GM21390 (cell line): ENCODE data around the gene ZNF614.
"Not testable (repeated sequence)": the region's sequence is repeated elsewhere in the genome, so short reads cannot be mapped to it uniquely, and the experiment has no call there.

Experiments
- ATAC-seq: cut with Tn5 transposase; IDR thresholded peaks from one replicate; pipeline ENCODE4 v1.9.1; 2021; ENCODE audit not compliant: unreplicated experiment

Gene ZNF614

DNA sequence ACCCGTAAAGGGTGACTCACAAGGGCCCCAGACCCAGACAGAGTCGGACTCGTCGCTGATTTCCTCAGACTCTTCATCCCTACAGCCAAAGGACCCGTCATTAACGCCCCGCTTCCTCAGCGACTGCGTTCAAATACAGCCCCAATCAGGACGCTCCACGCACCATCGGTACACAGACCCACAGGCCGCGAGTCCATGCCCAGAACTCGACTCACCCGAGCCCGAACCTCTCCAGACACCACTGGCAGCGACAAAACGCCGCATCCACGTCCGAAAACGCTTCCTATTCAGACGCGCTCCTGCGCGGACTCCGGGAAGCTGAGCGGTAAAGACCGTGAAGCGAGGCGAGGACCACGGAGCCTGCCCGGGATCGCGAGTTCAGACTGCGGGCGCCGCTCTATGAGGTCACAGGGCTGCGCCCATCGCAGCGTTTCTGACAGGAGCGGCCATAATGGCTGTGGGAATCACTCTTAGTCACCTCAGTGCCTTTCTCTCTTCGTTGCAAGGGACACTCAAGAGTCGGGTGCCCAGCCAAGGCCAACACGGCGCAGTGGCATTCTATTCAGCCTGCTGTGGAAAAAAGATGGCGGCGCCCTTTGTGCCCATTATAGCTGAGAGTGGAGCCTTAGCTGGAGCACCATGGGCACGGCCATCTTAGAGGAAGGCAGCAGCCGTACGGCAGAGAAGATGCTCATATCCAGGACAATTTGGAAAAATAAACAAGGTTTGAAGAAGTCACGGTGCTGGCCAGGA is at the start of gene ZNF614:
Gene ZNF614, minus strand, starts transcription at position 353 of the 753 bp plus-strand sequence. CDS start 2,634 bp downstream, outside the sequence.
- ATAC-seq, result peak; percentile 88

DNA sequence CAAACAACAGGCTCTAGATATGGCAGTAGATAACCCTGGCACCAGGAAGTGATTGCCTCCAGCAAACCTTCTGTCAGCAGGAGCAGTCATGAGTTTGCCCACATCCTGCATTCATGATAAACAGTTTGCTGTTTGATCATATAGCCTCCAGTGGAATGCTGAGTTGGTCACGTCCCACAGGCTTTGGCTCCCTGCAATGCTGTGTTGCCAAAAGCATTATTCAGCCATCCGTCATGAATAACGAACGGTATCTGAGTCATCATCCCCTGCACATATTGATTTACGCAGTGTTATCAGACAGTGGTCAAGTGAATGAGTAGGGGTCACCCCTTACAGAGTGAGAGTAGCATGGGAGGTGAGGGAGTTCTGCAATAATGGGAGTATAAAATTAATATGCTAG is 42.3 kb upstream of the ZNF614 start:
- ATAC-seq, result no peak

DNA sequence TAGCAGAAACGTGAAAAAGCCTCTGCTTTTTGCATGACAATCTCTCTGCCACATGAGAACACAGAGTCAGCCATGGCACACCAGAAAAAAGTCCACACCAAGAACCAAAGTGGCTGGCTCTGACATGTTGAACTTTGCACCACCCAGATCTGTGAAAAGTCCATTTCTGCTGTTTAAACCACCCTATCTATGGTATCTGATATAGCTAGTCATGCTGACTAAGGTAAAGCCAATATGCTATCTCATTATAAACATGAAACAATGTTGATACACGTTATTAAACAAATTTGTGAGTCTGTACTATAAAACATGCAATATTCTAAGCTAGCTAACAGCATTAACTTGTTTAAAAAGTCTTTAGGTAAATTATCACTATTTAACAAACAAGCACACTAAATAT is 41.5 kb upstream of the ZNF614 start:
- ATAC-seq, result no peak

DNA sequence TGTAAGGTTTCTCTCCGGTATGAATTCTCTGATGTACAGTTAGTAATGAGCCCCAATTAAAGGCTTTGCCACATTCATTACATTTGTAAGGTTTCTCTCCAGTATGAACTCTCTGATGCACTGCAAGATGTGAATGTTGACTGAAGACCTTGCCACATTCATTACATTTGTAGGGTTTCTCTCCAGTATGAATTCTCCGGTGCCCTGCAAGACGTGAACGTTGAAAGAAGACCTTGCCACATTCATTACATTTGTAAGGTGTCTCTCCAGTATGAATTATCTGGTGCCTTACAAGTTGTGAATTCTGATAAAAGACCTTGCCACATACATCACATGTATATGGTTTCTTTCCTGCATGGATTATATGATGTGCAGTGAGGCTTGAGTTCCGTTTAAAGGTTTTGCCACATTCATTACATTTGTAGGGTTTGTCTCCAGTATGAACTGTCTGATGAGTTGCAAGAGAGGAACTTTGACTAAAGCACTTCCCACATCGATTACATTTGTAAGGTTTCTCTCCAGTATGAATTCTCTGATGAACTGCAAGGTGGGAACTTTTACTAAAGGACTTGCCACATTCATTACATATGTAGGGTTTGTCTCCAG is 38.2 kb upstream of the ZNF614 start:
- no peak for ATAC-seq

DNA sequence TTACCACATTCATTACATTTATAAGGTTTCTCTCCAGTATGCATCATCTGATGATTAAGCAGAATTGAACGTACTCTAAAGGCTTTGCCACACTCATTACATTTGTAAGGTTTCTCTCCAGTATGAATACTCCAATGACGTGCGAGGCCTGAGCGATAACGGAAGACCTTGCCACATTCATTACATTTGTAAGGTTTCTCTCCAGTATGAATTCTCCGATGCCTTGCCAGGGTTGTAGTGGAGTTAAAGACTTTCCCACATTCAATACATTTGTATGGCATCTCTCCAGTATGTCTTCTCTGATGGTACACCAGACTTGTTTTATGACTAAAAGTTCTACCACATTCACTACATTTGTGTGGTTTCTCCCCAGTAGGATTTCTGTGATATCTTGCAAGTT is 37.2 kb upstream of the ZNF614 start:
- no peak for ATAC-seq

DNA sequence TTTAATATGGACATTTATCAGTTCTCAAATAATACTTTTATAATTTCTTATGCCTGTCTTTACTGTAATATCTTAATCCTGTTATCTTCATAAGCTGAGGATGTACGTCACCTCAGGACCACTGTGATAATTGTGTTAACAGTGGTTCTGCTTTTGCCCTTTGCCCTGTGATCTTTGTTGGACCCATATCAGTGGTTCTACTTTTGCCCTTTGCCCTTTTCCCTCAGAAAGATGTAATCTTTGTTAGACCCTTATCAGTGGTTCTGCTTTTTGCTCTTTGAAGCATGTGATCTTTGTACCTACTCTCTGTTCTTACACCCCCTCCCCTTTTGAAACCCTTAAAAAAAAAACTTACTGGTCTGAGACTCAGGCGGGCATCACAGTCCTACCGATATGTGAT is 28.3 kb upstream of the ZNF614 start:
- not testable (repeated sequence) for ATAC-seq

DNA sequence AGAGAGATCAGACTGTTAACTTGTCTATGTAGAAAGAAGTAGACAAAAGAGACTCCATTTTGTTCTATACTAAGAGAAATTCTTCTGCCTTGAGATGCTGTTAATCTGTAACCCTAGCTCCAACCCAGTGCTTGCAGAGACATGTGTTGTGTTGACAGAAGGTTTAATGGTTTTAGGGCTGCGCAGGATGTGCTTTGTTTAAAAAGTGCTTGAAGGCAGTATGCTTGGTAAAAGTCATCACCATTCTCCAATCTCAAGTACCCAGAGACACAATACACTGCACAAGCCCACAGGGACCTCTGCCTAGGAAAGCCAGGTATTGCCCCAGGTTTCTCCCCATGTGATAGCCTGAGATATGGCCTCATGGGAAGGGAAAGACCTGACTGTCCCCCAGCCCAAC is 23.6 kb upstream of the ZNF614 start:
- ATAC-seq, result not testable (repeated sequence)

DNA sequence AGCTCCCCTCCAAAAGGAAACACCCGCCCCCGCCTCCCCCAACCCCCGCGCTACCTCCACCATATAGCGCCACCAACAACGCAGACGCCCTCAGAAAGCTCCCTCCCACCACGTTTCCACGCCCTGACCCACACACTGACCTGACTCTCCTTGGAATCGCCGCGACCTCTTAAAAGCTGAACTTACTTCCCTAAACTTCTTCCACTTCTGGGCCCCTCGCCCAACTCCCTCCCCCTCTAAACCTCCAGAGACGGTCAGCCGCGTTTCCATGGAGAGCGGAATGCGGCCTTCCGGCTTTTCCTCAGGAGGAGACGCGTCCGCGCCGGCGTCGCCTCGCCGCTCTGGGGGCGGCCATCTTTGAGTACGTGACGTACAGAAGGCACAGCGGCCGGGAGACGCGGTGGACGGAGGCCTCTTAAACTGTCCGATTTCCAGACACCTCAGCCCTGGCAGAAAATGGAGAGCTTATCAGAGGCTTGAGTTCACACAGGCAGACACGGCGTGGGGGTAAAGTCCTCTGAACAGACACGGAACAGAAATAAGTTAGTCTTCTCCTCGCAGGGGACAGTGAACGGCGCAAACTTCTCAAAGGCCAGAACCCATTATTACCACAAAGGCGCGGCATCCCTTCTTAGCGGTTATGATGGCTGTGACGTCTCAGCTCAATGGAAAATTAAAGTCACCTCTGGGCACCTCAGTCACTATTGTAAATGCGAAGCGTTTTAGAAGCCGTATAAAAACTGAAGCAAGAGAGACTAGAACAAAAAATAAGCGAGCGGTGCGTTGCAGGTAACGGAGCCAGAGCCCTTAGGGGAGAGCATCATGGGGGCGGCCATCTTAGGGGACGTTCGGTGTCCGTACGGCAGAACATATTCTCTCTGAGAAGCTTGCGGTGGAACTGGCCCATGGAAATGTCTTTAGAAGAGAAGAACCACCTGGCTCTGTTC is 20.6 kb upstream of the ZNF614 start, which contains the start of gene ZNF432:
Gene ZNF432, minus strand, starts transcription at position 284 of the 947 bp plus-strand sequence. CDS start 1,970 bp downstream, outside the sequence.
- ATAC-seq, result peak; percentile 87

DNA sequence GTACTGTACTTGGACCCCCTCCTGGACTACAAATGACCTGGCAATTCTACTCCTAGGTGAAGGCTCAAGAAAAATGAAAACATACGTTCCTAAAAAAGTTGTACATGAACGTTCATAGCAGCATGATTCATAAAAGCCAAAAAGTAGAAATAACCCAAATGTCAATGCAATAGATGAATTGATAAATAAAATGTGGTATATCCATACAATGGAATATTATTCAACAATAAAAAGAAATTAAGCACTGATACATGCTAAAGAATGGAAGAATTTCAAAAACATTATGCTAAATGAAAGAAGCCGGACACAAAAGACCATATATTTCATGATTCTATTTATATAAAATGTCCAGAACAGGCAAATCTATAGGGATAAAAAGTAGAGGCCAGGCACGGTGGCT is 11.0 kb upstream of the ZNF614 start:
- ATAC-seq, result no peak

DNA sequence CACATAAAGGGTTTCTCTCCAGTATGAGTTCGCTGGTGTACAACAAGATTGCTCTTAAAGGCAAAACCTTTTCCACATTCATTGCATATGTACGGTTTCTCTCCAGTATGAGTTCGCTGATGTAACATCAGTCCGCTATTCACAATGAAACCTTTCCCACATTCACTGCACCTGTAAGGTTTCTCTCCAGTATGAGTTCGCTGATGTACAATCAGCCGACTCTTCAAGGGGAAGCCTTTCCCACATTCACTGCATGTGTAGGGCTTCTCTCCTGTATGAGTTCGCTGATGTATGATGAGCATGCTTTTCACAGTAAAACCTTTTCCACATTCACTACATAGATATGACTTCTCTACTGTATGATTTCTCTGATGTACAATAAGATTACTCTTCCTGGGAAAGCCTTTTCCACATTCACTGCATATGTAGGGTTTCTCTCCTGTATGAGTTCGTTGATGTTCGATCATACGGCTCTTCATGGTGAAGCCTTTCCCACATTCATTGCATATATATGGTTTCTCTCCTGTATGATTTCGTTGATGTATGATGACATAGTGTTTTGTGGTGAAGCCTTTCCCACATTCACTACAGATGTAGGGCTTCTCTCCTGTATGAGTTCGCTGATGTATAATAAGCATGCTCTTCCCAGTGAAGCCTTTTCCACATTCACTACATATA is 6.0 kb upstream of the ZNF614 start:
- ATAC-seq, result no peak

DNA sequence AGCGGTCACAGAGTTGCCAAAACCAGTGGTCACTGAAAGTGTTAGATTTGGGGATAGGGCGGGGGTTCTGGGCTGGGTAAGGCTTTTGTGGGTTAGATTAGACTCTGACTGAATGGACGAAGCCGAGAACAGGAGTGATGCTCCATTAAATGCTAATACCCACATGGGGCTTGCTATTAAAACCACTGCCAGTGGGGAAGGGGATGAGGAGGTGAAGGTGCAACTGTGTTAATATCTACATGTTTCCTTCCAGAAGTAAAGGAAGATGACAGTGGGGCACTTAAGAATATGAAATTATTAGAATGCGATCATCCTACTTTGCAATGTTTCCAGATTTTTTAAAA is 573 bp upstream of the ZNF614 start:
- ATAC-seq, result peak; percentile 21

DNA sequence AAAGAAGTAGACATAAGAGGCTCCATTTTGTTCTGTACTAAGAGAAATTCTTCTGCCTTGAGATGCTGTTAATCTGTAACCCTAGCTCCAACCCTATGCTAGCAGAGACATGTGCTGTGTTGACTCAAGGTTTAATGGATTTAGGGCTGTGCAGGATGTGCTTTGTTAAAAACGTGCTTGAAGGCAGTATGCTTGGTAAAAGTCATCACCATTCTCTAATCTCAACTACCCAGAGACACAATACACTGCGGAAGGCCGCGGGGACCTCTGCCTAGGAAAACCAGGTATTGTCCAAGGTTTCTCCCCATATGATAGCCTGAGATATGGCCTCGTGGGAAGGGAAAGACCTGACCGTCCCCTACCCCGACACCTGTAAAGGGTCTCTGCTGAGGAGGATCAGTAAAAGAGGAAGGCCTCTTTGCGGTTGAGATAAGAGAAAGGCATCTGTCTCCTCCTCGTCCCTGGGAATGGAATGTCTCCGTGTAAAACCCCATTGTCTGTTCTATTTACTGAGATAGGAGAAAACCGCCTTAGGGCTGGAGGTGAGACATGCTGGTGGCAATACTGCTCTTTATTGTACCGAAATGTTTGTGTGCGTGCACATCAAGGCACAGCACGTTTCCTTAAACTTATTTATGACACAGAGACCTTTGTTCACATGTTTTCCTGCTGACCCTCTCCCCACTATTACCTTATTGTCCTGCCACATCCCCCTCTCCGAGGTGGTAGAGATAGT is 1.8 kb downstream of the ZNF614 start:
- ATAC-seq, result not testable (repeated sequence)

DNA sequence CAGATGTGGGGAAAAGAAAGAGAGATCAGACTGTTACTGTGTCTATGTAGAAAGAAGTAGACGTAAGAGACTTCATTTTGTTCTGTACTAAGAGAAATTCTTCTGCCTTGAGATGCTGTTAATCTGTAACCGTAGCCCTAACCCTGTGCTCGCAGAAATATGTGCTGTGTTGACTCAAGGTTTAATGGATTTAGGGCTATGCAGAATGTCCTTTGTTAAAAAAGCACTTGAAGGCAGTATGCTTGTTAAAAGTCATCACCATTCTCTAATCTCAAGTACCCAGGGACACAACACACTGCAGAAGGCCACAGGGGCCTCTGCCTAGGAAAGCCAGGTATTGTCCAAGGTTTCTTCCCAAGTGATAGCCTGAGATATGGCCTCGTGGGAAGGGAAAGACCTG is 3.7 kb downstream of the ZNF614 start:
- ATAC-seq, result not testable (repeated sequence)

DNA sequence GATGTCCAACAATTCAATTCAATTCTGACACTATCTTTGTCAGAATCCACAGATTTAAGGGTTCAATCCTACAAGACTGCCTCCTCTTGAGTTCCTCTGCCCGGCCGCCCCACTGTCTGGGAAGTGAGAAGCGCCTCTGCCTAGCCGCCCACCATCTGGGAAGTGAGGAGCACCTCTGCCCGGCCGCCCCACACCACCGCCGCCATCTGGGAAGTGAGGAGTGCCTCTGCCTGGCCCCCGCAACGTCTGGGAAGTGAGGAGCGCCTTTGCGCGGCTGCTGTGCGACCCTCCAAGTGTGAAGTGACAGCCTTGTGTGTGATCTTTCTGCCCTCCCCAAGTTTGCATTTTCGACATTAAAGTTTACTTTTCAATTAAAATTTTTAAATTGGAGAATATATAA is 6.0 kb downstream of the ZNF614 start:
- ATAC-seq, result no peak

DNA sequence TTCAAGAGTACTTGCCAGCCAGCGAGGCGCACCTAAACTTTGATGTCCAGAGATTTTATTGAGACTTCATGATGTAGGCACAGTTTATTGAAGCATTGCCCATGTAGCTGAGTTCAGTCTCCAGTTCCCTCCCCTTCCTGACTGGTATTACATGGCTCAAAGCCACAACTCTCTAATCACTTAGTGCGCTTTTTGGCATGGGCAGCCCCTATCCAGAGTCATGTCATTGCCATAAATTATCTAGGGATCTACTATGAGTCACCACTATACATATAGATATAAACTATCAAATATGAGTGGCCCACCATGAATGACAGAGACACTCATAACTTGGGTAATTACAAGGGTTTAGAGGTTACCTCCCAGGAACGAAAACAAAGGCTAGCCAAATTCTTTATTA is 7.7 kb downstream of the ZNF614 start:
- ATAC-seq, result no peak

DNA sequence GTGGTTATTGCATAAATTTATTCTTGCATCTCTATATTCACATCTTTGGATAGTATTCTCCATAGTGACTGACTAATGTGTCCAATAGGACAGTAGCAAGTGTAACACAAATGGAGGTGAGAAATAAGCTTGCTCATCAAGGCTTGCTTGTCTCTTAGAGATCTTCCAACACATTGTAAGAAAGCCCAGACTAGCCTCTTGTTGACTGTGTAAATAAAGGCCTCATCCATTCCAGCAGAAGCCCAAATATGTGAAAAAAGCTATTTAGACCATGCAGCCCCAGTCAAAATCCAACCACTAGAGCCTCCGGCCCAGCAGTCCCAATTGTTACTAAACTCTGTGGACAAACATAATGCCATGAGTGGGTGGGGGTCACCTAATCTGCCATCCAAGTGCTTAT is 17.5 kb downstream of the ZNF614 start:
- no peak for ATAC-seq

DNA sequence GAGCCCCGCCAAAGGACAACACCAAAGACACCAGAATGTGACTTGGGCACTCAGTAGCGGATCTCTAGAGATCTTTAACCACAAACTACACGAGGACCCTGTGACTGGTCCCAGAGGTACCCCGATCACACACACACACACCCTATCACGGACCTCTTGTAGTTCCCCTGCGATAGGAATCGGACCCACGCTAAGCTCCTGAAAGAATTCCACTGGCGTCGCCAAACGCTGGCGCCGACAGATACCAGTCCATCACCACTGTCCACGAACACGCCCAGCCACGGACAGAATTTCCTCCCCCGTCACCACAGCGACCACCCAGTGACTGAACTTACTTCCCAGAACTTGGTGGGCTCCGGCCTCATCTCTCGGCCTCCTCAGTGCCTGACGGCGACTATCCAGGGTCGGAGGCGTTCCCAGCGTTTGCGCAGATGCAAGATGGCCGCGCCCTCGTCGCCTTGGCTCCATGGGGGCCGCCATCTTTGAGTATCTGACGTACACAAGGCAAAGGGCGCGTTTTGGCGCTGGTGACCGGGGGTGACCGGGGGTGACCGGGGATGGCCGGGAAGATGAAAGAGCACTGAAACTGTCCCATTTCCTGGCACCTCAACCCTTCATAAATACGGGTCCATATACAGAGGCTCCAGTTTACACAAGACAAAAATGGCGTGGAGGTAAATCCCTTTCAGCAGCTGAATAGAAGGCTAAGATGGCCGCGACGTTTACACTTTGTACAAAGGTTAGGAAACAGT is 20.2 kb downstream of the ZNF614 start, which contains the start of gene ZNF615:
Gene ZNF615, minus strand, starts transcription at position 406 of the 752 bp plus-strand sequence. CDS start 4,500 bp downstream, outside the sequence.
- peak; percentile 79 for ATAC-seq

DNA sequence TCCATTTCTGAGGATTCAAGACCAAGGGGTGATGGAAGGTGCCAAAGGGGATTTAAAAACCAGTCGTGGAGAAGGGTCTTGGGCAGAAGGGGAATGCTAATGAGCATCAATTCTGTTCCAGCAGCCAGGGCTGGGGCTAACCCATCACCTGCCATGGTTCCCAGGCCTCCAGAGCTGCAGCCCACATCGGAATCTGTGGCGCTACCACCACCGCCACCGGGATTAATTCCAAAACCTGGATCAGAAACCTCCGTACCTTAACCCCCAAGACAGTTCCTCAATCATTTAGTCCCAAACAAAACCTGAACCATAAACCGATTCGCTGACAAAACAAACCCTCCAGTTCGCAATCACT is 20.8 kb downstream of the ZNF614 start:
- ATAC-seq, result peak; percentile 21

DNA sequence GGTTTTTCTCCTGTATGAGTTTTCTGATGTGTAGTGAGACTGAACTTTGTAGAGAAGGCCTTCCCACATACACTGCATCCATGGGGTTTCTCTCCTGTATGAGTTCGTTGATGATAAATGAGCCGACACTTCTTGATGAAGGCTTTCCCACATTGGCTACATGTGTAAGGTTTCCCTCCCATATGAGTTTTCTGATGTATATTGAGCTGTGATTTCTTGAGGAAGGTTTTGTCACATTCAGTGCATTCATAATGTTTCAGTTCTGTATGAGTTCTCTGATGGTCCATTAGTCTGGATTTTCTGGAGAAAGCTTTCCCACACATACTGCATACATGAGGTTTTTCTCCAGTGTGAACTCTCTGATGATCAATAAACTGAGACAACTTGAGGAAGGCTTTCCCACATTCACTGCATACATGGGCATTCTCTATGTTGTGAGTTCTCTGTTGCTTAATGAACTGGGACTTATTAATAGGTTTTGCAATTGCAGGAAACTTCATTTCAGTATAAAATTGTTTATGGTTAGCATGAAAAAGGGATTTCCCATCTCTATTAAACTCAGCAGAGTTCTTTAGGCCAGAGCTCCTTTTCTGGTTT is 34.0 kb downstream of the ZNF614 start:
- no peak for ATAC-seq
